Prostate gland (tissue), 2 donors: ENCODE results near the gene OR12D3.

Experiments
- CTCF ChIP-seq, 4 experiments: fragments of 200-600 bp in 2 of 4; fragments of 450-650 bp in 2 of 4; sonication (generic) in 2 of 4; IDR thresholded peaks; 1 replicate in 3 of 4; 2 replicates in 1 of 4; pipeline ENCODE4 v1.5.1; 2016 to 2019; ENCODE audit warnings: antibody characterized with exemption in 4 of 4, mild to moderate bottlenecking in 2 of 4, moderate library complexity in 2 of 4
- POLR2A ChIP-seq: fragments of 450-650 bp; IDR thresholded peaks from one replicate; pipeline ENCODE4 v1.6.1; 2016; ENCODE audit warnings: antibody characterized with exemption, mild to moderate bottlenecking
- POLR2AphosphoS5 ChIP-seq: sonication (generic); formaldehyde crosslinking; IDR thresholded peaks from one replicate; pipeline ENCODE4 v1.6.1; 2017; ENCODE audit warnings: antibody characterized with exemption

DNA sequence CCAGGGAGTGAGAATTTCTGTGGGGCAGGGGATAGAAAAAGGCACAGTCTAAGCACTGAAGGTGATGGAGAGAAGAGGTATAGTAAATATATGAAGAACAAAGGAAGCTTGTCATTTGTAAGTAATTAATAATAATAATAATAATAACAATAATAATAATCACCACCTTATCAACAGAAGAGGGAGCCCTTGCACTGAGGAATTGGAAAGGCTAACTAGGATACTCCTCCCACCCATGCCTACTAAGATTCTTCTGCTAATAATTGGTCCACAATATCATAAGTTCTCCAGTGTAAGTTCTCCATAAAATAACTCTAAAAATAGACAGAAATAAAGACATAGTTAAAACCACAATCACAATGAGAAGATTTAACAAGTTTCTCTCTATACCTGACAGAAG lies 912 bp upstream of the OR12D3 start:
- no peak for TF ChIP-seq CTCF (IDR thresholded peaks at IDR 0.05)
- no peak for TF ChIP-seq POLR2A
- no peak for TF ChIP-seq POLR2AphosphoS5
